Ectodermal cell (in vitro differentiated cells): ENCODE results near the gene TLX2. TPM values are rescaled to one million over a fixed set of nuclear protein-coding genes. Genes with fewer than 3 reads are reported as not detected.
"Not testable (repeated sequence)": the region's sequence is repeated elsewhere in the genome, so short reads cannot be mapped to it uniquely, and the experiment has no call there.

ENCODE experiments used
- H3K27ac ChIP-seq: 2 replicates; pipeline ENCODE4 v1.7.0; 2013; ENCODE audit warnings: mild to moderate bottlenecking, low read depth, low read length; ENCODE audit not compliant: insufficient read depth, poor library complexity, severe bottlenecking
- H3K27me3 ChIP-seq: 2 replicates; pipeline ENCODE4 v1.7.0; 2013; ENCODE audit warnings: mild to moderate bottlenecking, low read length; ENCODE audit not compliant: insufficient read depth, control insufficient read depth, poor library complexity, severe bottlenecking
- H3K36me3 ChIP-seq: one replicate; pipeline ENCODE4 v1.7.0; 2013; ENCODE audit warnings: low read length; ENCODE audit not compliant: control insufficient read depth, insufficient read depth
- H3K4me1 ChIP-seq: one replicate; pipeline ENCODE4 v1.7.0; 2013; ENCODE audit warnings: low read length; ENCODE audit not compliant: control insufficient read depth, insufficient read depth
- H3K4me3 ChIP-seq: 2 replicates; pipeline ENCODE4 v1.7.0; 2013; ENCODE audit warnings: low read depth, low read length, control low read depth; ENCODE audit not compliant: insufficient read depth
- H3K9me3 ChIP-seq: 2 replicates; pipeline ENCODE4 v1.7.0; 2013; ENCODE audit warnings: mild to moderate bottlenecking, low read length, moderate library complexity; ENCODE audit not compliant: control insufficient read depth
- WGBS, 2 experiments: methylation state at CpG; one replicate each; pipeline ENCODE4 v1.1.7; 2013; ENCODE audit warnings: missing lambda C conversion rate in 2 of 2; 5-methylcytosine and 5-hydroxymethylcytosine counted together
- polyA plus RNA-seq, 4 experiments: library from polyadenylated mRNA; stranded (reverse); fragments of 50-300 nt; gene quantifications; one replicate each; pipeline ENCODE4 v1.2.3, GENCODE V29; 2013

The TLX2 gene
- not detected for polyA plus RNA-seq (2013, experiment 1 of 4)
- 0.36 TPM for polyA plus RNA-seq (2013, experiment 2 of 4)
- polyA plus RNA-seq (2013, experiment 3 of 4): 0.21 TPM
- polyA plus RNA-seq (2013, experiment 4 of 4): 0.20 TPM

- 2 to 3% methylated on average over 82 of the region's 82 CpGs for WGBS, 2 experiments
- H3K36me3 ChIP-seq: no peaks in the 10 kb centered on the region
- H3K27me3 ChIP-seq: peaks cover 100% of the 10 kb centered on the region
- H3K4me3 ChIP-seq: peak within 1 kb of the TSS; percentile 16
- H3K9me3 ChIP-seq: no peaks in the 10 kb centered on the region
- peaks cover 15% of the 10 kb centered on the region for H3K4me1 ChIP-seq
- no peak within 1 kb of the TSS for H3K27ac ChIP-seq
Observed at GRCh38 chr2:74514368-74515270, at the start of gene TLX2. TLX2 (plus strand) TSS chr2:74514450; CDS start chr2:74514807, 357 bp downstream.

- 93 to 94% methylated on average over 11 to 12 of the region's 12 CpGs for WGBS, 2 experiments
- Histone ChIP-seq H3K36me3 (peaks cover 15% of the 10 kb centered on the region), H3K4me1 (peaks cover 13% of the 10 kb centered on the region)
- H3K9me3 ChIP-seq, H3K27ac ChIP-seq, H3K4me3 ChIP-seq, H3K27me3 ChIP-seq: not testable (repeated sequence)
Observed at GRCh38 chr2:74470742-74471141, 43.5 kb upstream of the TLX2 start.

- Histone ChIP-seq H3K4me1 (peaks cover 13% of the 10 kb centered on the region), H3K27ac (peak overlapping the region; percentile 79), H3K27me3 (no peaks in the 10 kb centered on the region), H3K9me3 (no peaks in the 10 kb centered on the region), H3K36me3 (peaks cover 15% of the 10 kb centered on the region), H3K4me3 (peak overlapping the region; percentile 94)
- WGBS, 2 experiments: 73 to 80% methylated on average over 16 of the region's 16 CpGs
Observed at GRCh38 chr2:74471332-74472065, 42.8 kb upstream of the TLX2 start.

GRCh38 chr2:74472086-74472944 lies 41.9 kb upstream of the TLX2 start, which contains the start of gene MRPL53:
MRPL53 (minus strand) TSS chr2:74472680; CDS start chr2:74472660, 20 bp downstream.
- H3K27ac ChIP-seq: peak within 1 kb of the TSS; percentile 79
- 2 to 3% methylated on average over 66 of the region's 66 CpGs for WGBS, 2 experiments
- H3K4me3 ChIP-seq: peak within 1 kb of the TSS; percentile 94
- no peaks in the 10 kb centered on the region for H3K27me3 ChIP-seq
- peaks cover 15% of the 10 kb centered on the region for H3K36me3 ChIP-seq
- H3K9me3 ChIP-seq: no peaks in the 10 kb centered on the region
- peaks cover 13% of the 10 kb centered on the region for H3K4me1 ChIP-seq

GRCh38 chr2:74472945-74473258 lies 41.3 kb upstream of the TLX2 start:
- Histone ChIP-seq H3K36me3 (peaks cover 15% of the 10 kb centered on the region), H3K4me1 (peaks cover 13% of the 10 kb centered on the region), H3K27me3 (no peaks in the 10 kb centered on the region), H3K4me3 (peak overlapping the region; percentile 94), H3K27ac (peak overlapping the region; percentile 74), H3K9me3 (no peaks in the 10 kb centered on the region)
- WGBS, 2 experiments: 45 to 46% methylated on average over 7 of the region's 7 CpGs

GRCh38 chr2:74474481-74474880 lies 39.8 kb upstream of the TLX2 start:
- H3K4me1 ChIP-seq: peaks cover 13% of the 10 kb centered on the region
- H3K4me3 ChIP-seq: no peak overlapping the region
- WGBS, 2 experiments: 94 to 95% methylated on average over 6 of the region's 6 CpGs
- no peaks in the 10 kb centered on the region for H3K9me3 ChIP-seq
- H3K36me3 ChIP-seq: peaks cover 15% of the 10 kb centered on the region
- no peaks in the 10 kb centered on the region for H3K27me3 ChIP-seq
- no peak overlapping the region for H3K27ac ChIP-seq

GRCh38 chr2:74474899-74475298 lies 39.4 kb upstream of the TLX2 start:
- Histone ChIP-seq H3K9me3 (no peaks in the 10 kb centered on the region), H3K27ac (no peak overlapping the region), H3K36me3 (peaks cover 15% of the 10 kb centered on the region), H3K4me3 (no peak overlapping the region), H3K27me3 (no peaks in the 10 kb centered on the region), H3K4me1 (peaks cover 13% of the 10 kb centered on the region)
- 88 to 90% methylated on average over 5 of the region's 5 CpGs for WGBS, 2 experiments

GRCh38 chr2:74481431-74481830 lies 32.8 kb upstream of the TLX2 start:
- H3K4me1 ChIP-seq: peaks cover 12% of the 10 kb centered on the region
- H3K27me3 ChIP-seq: no peaks in the 10 kb centered on the region
- H3K9me3 ChIP-seq: no peaks in the 10 kb centered on the region
- no peak overlapping the region for H3K27ac ChIP-seq
- peak overlapping the region; percentile 98 for H3K4me3 ChIP-seq
- 86 to 89% methylated on average over 3 of the region's 3 CpGs for WGBS, 2 experiments
- no peaks in the 10 kb centered on the region for H3K36me3 ChIP-seq

GRCh38 chr2:74481961-74482800 lies 32.1 kb upstream of the TLX2 start:
- 1 to 2% methylated on average over 80 of the region's 80 CpGs for WGBS, 2 experiments
- Histone ChIP-seq H3K9me3 (no peaks in the 10 kb centered on the region), H3K4me3 (peak overlapping the region; percentile 98), H3K36me3 (no peaks in the 10 kb centered on the region), H3K4me1 (peaks cover 12% of the 10 kb centered on the region), H3K27me3 (no peaks in the 10 kb centered on the region), H3K27ac (peak overlapping the region; percentile 1)
